GM13977 (cell line): ENCODE measurements around the gene BRI3.

Experiments used
- DNase-seq: peaks from one replicate; pipeline ENCODE4 v3.0.0; 2012; ENCODE audit warnings: low spot score
- in situ Hi-C: fragments of 300-500 bp; cut with MboI; formaldehyde crosslinking; loops from one replicate; pipeline ENCODE4 v1.12.0; 2022; ENCODE audit warnings: low sequenced_read_pairs, low pct_unique_long_range_greater_than_20kb, mixed read lengths, inconsistent platforms; ENCODE audit not compliant: unreplicated experiment
- TF ChIP-seq, protein P1 (sequence below): IDR thresholded peaks from 2 replicates; pipeline ENCODE4 v1.5.1; 2012; ENCODE audit warnings: mild to moderate bottlenecking, control low read depth; ENCODE audit not compliant: insufficient read depth; ENCODE audit errors: extremely low read depth, missing control alignments

Gene BRI3

GRCh38 chr7:98339043-98339442 lies 57.6 kb downstream of the BRI3 start:
- in situ Hi-C loops = no loop called here
- TF ChIP-seq, protein P1, sequence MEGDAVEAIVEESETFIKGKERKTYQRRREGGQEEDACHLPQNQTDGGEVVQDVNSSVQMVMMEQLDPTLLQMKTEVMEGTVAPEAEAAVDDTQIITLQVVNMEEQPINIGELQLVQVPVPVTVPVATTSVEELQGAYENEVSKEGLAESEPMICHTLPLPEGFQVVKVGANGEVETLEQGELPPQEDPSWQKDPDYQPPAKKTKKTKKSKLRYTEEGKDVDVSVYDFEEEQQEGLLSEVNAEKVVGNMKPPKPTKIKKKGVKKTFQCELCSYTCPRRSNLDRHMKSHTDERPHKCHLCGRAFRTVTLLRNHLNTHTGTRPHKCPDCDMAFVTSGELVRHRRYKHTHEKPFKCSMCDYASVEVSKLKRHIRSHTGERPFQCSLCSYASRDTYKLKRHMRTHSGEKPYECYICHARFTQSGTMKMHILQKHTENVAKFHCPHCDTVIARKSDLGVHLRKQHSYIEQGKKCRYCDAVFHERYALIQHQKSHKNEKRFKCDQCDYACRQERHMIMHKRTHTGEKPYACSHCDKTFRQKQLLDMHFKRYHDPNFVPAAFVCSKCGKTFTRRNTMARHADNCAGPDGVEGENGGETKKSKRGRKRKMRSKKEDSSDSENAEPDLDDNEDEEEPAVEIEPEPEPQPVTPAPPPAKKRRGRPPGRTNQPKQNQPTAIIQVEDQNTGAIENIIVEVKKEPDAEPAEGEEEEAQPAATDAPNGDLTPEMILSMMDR = no peak
- no peak for DNase-seq

DNA sequence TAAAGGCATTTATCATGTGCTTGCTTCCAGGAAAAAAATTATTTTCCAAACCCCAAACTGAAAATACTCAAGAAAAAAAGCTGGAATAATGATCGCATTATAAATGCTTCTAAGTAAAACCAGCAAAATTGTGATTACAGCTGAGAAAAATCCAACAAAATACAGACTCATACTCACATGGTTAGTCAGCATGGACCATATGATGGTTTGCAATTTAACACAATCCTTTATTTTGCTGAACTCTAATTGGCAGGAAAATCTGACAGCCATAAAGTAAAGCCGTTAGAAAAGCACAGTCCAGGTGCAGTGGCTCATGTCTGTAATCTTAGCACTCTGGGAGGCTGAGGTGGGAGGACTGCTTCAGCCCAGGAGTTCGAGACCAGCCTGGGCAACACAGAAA lies 59.6 kb downstream of the BRI3 start:
- TF ChIP-seq, protein P1 = no peak
- in situ Hi-C loops = no loop called here
- DNase-seq = no peak
